Trophoblast cell (in vitro differentiated cells and primary cell): ENCODE results near the gene UQCR11.
A peak's percentile ranks its signal among the peaks of the same experiment; 100 is the strongest.

ENCODE experiments used
- DNase-seq, 2 donors: peaks; one replicate each; pipeline ENCODE4 v3.0.0-alpha.2; 2016
- H2AFZ ChIP-seq: 2 replicates; pipeline ENCODE4 v1.6.1; 2013; ENCODE audit warnings: low read length, moderate library complexity, mild to moderate bottlenecking; ENCODE audit not compliant: insufficient read depth, poor library complexity
- H2AK5ac ChIP-seq: 2 replicates; pipeline ENCODE4 v1.6.1; 2013; ENCODE audit warnings: mild to moderate bottlenecking, low read length
- H2BK120ac ChIP-seq: 2 replicates; pipeline ENCODE4 v1.6.1; 2013; ENCODE audit warnings: low read length, mild to moderate bottlenecking, moderate library complexity; ENCODE audit not compliant: insufficient read depth, poor library complexity
- H2BK12ac ChIP-seq: 2 replicates; pipeline ENCODE4 v1.6.1; 2013; ENCODE audit warnings: mild to moderate bottlenecking, low read length, moderate library complexity
- H2BK5ac ChIP-seq: 2 replicates; pipeline ENCODE4 v1.6.1; 2013; ENCODE audit warnings: low read length, low read depth, moderate library complexity, mild to moderate bottlenecking; ENCODE audit not compliant: poor library complexity
- H3K14ac ChIP-seq: 2 replicates; pipeline ENCODE4 v1.6.1; 2013; ENCODE audit warnings: mild to moderate bottlenecking, low read length
- H3K18ac ChIP-seq: 2 replicates; pipeline ENCODE4 v1.6.1; 2013; ENCODE audit warnings: mild to moderate bottlenecking, low read length
- H3K23ac ChIP-seq: 2 replicates; pipeline ENCODE4 v1.6.1; 2013; ENCODE audit warnings: low read length
- H3K27ac ChIP-seq: 2 replicates; pipeline ENCODE4 v1.5.1; 2013; ENCODE audit warnings: low read depth, mild to moderate bottlenecking, inconsistent platforms, low read length, moderate library complexity
- H3K27me3 ChIP-seq: 2 replicates; pipeline ENCODE4 v1.6.1; 2013; ENCODE audit warnings: inconsistent platforms, mild to moderate bottlenecking, low read length, moderate library complexity; ENCODE audit not compliant: insufficient read depth
- H3K36me3 ChIP-seq, 2 experiments: 1 replicate in 1 of 2; 2 replicates in 1 of 2; pipeline ENCODE4 v1.6.1; 2013; ENCODE audit warnings: low read length in 2 of 2, mild to moderate bottlenecking in 2 of 2, moderate library complexity in 1 of 2; ENCODE audit not compliant: insufficient read depth in 2 of 2, control insufficient read depth in 1 of 2
- H3K4ac ChIP-seq: 2 replicates; pipeline ENCODE4 v1.6.1; 2013; ENCODE audit warnings: low read depth, mild to moderate bottlenecking, low read length, moderate library complexity
- H3K4me1 ChIP-seq, 2 experiments: 1 replicate in 1 of 2; 2 replicates in 1 of 2; pipeline ENCODE4 v1.6.1; 2013; ENCODE audit warnings: low read length in 2 of 2, mild to moderate bottlenecking in 2 of 2, moderate library complexity in 1 of 2; ENCODE audit not compliant: insufficient read depth in 2 of 2, control insufficient read depth in 1 of 2
- H3K4me2 ChIP-seq: 2 replicates; pipeline ENCODE4 v1.6.1; 2013; ENCODE audit warnings: inconsistent platforms, mild to moderate bottlenecking, low read length, moderate library complexity
- H3K4me3 ChIP-seq: 2 replicates; pipeline ENCODE4 v1.5.1; 2013; ENCODE audit warnings: mild to moderate bottlenecking, low read depth, low read length, inconsistent platforms
- H3K79me1 ChIP-seq: one replicate; pipeline ENCODE4 v1.6.1; 2013; ENCODE audit warnings: low read length
- H3K79me2 ChIP-seq: 2 replicates; pipeline ENCODE4 v1.6.1; 2013; ENCODE audit warnings: low read length, mild to moderate bottlenecking; ENCODE audit not compliant: control insufficient read depth, insufficient read depth, poor library complexity
- H3K9ac ChIP-seq: 2 replicates; pipeline ENCODE4 v1.6.1; 2013; ENCODE audit warnings: mild to moderate bottlenecking, low read length
- H3K9me3 ChIP-seq: 2 replicates; pipeline ENCODE4 v1.6.1; 2013; ENCODE audit warnings: low read depth, mild to moderate bottlenecking, control low read depth, inconsistent platforms, low read length; ENCODE audit not compliant: insufficient read depth
- H4K12ac ChIP-seq: 2 replicates; pipeline ENCODE4 v1.6.1; 2013; ENCODE audit warnings: low read depth, mild to moderate bottlenecking, low read length, moderate library complexity
- H4K8ac ChIP-seq: 2 replicates; pipeline ENCODE4 v1.6.1; 2013; ENCODE audit warnings: low read depth, mild to moderate bottlenecking, low read length, moderate library complexity
- H4K91ac ChIP-seq: one replicate; pipeline ENCODE4 v1.6.1; 2013; ENCODE audit warnings: low read depth, mild to moderate bottlenecking, low read length, moderate library complexity
- WGBS: extraction: QIAGEN DNeasy Blood & Tissue Kit; methylation state at CpG from one replicate; pipeline ENCODE4 v1.1.7; 2013; ENCODE audit warnings: missing lambda C conversion rate; ENCODE audit not compliant: insufficient read length, insufficient coverage; ENCODE audit errors: extremely low coverage; 5-methylcytosine and 5-hydroxymethylcytosine counted together

Gene UQCR11

GRCh38 chr19:1651568-1652291, 46.5 kb upstream of the UQCR11 start:
- peak overlapping the region; percentile 41 for H2AFZ ChIP-seq
- peak overlapping the region; percentile 72 for H2BK120ac ChIP-seq
- no CpG with 5 or more reads among the region's 101 CpGs for WGBS
- H2BK12ac ChIP-seq, result no peak overlapping the region
- H3K9me3 ChIP-seq, result peaks cover 5% of the 10 kb centered on the region
- peaks cover 8 to 11% of the 10 kb centered on the region in 2 experiments for H3K4me1 ChIP-seq
- no peak overlapping the region for H3K23ac ChIP-seq
- H3K4ac ChIP-seq, result peak overlapping the region; percentile 84
- peak overlapping the region; percentile 76 for H4K12ac ChIP-seq
- H3K14ac ChIP-seq, result peak overlapping the region; percentile 95
- H3K18ac ChIP-seq, result peak overlapping the region; percentile 54
- peaks cover 17% of the 10 kb centered on the region for H3K79me2 ChIP-seq
- H3K27ac ChIP-seq, result peak overlapping the region; percentile 54
- peak overlapping the region; percentile 87 for H3K4me3 ChIP-seq
- H3K27me3 ChIP-seq, result no peaks in the 10 kb centered on the region
- H3K4me2 ChIP-seq, result peak overlapping the region; percentile 94
- H3K36me3 ChIP-seq, result peaks cover 34 to 36% of the 10 kb centered on the region in 2 experiments
- H2AK5ac ChIP-seq, result peak overlapping the region; percentile 59
- H4K8ac ChIP-seq, result peak overlapping the region; percentile 56
- H3K79me1 ChIP-seq, result peaks cover 11% of the 10 kb centered on the region
- DNase-seq, result peak; percentile 17 to 50
- peak overlapping the region; percentile 87 for H3K9ac ChIP-seq
- peak overlapping the region; percentile 76 for H2BK5ac ChIP-seq
- peak overlapping the region; percentile 89 for H4K91ac ChIP-seq

GRCh38 chr19:1650650-1651567, 45.6 kb upstream of the UQCR11 start:
- WGBS, result no CpG with 5 or more reads among the region's 36 CpGs
- Histone ChIP-seq H3K4me1 (peaks cover 8 to 11% of the 10 kb centered on the region in 2 experiments), H3K18ac (peak overlapping the region; percentile 54), H3K4me3 (peak overlapping the region; percentile 87), H4K8ac (peak overlapping the region; percentile 56), H2BK5ac (peak overlapping the region; percentile 76), H3K36me3 (peaks cover 42 to 44% of the 10 kb centered on the region in 2 experiments), H4K91ac (peak overlapping the region; percentile 89), H3K4me2 (peak overlapping the region; percentile 94), H2BK120ac (peak overlapping the region; percentile 70), H3K9me3 (peaks cover 4% of the 10 kb centered on the region), H2AFZ (peak overlapping the region; percentile 41), H3K14ac (peak overlapping the region; percentile 95), H3K9ac (peak overlapping the region; percentile 87), H3K23ac (no peak overlapping the region), H3K79me1 (peaks cover 11% of the 10 kb centered on the region), H3K79me2 (peaks cover 17% of the 10 kb centered on the region), H3K4ac (peak overlapping the region; percentile 81), H3K27me3 (no peaks in the 10 kb centered on the region), H2BK12ac (no peak overlapping the region), H2AK5ac (peak overlapping the region; percentile 59), H3K27ac (peak overlapping the region; percentile 54), H4K12ac (no peak overlapping the region)
- DNase-seq, result no peak

- H2AFZ ChIP-seq, result no peak overlapping the region
- H2BK5ac ChIP-seq, result no peak overlapping the region
- H3K4me3 ChIP-seq, result peak overlapping the region; percentile 53
- peak overlapping the region; percentile 56 for H3K9ac ChIP-seq
- peak overlapping the region; percentile 72 for H3K4ac ChIP-seq
- no peak overlapping the region for H4K8ac ChIP-seq
- peaks cover 17% of the 10 kb centered on the region for H3K79me2 ChIP-seq
- H2AK5ac ChIP-seq, result no peak overlapping the region
- H3K4me1 ChIP-seq, result peaks cover 8 to 11% of the 10 kb centered on the region in 2 experiments
- no peak for DNase-seq
- H3K14ac ChIP-seq, result no peak overlapping the region
- H3K23ac ChIP-seq, result no peak overlapping the region
- H2BK12ac ChIP-seq, result no peak overlapping the region
- H4K12ac ChIP-seq, result peak overlapping the region; percentile 20
- no peak overlapping the region for H3K18ac ChIP-seq
- no CpG with 5 or more reads among the region's 20 CpGs for WGBS
- H3K9me3 ChIP-seq, result peaks cover 4% of the 10 kb centered on the region
- no peak overlapping the region for H3K27ac ChIP-seq
- H3K36me3 ChIP-seq, result peaks cover 50 to 54% of the 10 kb centered on the region in 2 experiments
- H3K4me2 ChIP-seq, result peak overlapping the region; percentile 94
- no peak overlapping the region for H2BK120ac ChIP-seq
- H4K91ac ChIP-seq, result no peak overlapping the region
- no peaks in the 10 kb centered on the region for H3K27me3 ChIP-seq
- H3K79me1 ChIP-seq, result peaks cover 11% of the 10 kb centered on the region
These were observed 44.7 kb upstream of the UQCR11 start for GRCh38 chr19:1649706-1650649.
